HG03521 (cell line): ENCODE data around the gene FADS6.
"Not testable (repeated sequence)": the region's sequence is repeated elsewhere in the genome, so short reads cannot be mapped to it uniquely, and the experiment has no call there.

ENCODE experiments used
- ATAC-seq: cut with Tn5 transposase; IDR thresholded peaks from one replicate; pipeline ENCODE4 v1.9.1; 2021; ENCODE audit warnings: mild to moderate bottlenecking, moderate library complexity; ENCODE audit not compliant: unreplicated experiment

Gene FADS6

DNA sequence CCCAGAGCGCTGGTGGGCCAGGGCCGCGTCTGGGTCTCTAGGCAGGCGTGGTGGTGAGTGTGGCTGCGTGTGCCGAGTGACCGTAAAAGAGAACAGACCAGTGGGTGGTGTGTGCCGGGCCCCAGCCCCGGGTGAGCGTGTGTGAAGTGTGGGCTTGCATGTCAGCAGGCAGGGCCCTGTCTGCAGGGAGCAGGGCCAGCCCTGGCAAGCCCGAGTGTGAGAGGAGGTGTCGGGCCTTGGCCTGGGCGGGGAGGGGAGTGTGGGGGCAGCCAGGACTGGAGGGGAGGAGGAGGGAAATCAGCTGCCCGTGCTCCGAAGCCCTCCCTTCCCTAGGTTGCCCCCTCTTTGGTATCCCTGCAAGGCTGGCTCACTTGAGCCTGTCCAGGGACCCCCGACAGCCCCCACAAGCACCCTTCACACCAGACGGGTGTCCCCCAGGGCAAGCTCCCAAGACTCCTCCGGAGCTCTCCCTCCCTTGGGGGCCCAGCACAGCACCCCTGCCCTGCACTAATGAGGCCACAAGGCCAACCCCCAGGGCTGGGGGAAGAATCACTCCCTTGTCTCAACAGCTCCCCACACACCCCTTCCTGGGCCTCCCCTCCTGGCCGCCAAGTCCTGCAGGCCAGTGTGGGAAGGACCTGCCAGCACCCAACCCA, 27.7 kb upstream of the FADS6 start:
- no peak for ATAC-seq

DNA sequence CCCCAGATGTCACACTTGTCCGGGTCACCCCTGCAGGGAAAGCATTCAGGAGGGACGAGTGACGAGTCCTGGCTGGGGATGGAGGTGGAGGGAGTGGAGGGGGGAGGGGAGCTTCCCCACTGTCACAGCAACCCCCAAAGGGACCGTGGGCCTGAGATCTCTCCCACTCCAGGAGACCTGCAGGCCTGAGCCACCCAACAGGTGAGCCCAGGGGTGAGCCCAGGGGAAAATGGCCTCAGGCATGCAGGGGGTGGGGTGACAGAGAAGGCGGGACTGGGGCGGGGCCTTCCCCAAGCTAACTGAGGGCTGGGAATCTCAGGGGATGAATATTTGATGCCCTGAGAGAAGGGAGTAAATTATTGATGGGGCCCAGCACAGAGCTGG, 27.2 kb upstream of the FADS6 start:
- no peak for ATAC-seq

DNA sequence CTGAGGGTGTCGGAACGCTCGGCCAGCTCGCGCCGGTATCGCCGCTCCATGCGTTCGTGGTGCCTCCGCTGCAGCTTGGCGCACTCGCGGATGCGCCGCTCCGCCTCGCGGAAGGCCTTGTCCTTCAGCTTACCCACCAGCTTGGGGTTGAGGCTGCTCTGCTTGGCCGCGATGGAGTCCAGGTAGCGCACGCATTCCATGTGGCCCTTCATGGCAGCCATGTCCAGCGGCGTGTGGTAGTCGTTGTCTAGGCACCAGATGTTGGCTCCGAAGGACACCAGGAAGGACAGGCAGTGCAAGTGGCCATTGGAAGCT, 26.8 kb upstream of the FADS6 start:
- no peak for ATAC-seq

DNA sequence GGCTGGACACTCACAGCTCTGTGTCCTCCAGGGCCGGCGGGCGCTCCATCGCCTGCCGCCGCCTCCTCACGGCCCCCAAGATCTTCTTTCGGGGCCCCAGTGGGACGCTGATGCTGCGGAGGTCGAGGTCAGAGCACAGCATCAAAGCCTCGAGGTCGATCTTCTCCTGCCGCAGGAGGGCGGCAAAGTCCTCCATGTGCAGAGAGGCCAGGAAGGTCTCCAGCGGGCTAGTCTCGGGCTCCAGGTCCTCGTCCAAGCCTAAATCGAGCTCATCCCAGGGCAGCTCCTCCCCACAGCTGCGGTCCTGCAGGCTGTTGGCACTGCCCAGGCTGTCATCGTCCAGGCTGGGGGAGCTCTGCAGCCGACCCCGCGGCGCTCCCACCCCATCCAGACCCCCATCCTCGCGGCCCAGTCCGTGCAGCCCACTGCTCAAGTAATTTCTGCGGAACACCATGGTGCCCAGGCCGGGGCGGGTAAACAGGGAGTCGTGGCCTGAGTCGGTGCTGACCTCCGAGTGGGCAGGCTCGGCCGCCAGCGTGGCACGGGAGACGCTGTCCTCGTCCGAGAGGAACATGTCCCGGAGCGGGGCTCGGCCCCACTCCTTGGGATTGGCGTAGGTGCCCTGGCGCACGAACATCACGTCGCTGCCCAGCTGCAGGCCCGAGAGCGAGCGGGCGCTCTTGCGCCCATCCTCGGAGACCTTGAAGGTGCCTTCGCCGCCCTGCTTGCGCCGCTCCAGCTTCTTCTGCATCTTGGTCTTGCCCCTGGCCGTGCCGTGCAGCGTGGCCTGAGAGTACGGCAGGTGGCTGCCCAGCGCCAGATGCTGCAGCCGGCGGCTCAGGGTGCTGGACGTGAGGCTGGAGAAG, 26.2 kb upstream of the FADS6 start:
- ATAC-seq, result no peak

DNA sequence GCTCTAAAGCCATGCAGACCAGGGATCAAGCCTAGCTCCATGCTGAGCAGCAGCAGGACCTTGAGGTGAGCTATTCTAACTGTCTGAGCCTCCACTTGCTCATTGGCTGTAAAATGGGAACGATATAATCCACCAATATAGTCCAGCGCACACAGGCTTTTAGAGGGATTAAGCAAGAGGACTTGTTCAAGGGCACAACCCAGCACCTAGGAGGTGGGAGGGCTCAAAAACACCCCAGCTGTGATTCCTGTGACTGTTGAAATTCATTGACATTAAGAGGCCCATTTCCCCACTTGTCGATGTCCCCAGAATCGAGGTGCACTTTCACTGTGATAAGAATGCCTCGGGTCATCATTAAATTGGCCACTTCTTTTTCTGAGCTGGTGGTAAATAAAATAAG, 25.5 kb upstream of the FADS6 start:
- ATAC-seq, result no peak

DNA sequence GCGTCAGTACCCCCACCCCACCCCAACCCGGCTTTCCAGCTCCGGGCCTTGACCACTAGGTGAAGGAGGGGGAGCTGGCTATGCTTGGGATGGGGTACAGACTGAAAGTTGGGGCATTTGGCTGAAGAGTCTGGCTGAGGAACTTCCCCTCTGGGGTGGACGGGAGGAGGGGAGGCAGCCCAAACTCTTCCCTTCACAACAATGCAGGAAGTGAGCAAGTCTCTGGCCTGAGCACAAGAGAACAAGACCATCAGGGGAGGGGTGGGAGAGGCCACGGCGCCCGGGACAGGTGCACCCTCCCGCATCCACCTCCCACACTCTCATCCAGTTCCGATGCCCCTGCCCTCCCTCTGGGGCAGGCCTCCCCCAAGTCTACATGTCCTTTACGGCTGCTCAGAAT, 24.0 kb upstream of the FADS6 start:
- ATAC-seq, result no peak

DNA sequence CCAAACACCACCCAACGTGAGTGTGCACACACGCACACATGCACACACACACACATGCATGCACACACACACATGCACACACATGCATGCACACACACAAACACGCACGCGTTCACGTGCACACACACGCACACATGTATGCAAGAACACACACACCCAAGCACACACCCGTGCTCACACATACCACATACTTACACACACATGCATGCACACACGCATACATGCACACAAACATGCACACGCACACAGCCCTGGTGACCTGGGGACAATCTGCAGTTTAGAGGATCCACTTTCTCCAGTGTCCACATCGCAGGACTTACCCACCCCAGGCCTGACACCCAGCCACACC, 23.4 kb upstream of the FADS6 start:
- ATAC-seq, result no peak

DNA sequence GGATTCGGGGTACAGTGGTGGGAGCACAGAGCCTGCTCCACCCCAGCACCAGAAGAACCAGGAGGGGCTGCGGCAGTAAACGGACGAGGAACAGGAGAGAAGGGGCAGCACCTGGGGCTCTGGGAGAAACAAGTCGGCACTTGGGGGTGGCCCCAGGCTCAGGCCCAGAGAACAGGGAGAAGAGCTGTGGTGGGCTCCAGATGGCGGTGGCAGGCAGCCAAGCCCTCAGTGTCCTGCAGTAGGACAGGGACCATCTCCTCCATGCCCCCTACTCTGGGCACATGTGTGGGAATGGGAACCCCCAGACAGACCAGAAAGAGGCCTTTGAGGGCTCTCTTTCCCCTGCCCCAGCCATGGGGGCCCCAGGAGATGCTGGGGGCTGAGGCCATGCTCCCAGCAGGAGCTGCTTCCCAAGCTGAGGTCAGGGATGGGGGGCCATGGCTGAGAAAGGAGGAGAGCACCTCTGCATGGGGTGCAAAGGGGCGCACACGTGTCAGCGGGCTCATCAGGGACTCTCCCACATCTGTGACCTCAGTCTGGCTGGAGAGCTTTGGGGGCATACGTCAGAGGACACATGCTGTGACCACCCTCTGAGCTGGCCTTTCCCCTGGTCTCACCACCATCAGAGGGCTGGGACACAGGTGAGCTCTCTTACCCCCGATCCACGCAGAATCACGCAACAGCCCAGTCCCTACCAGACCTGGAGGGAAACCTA, 22.9 kb upstream of the FADS6 start:
- no peak for ATAC-seq

DNA sequence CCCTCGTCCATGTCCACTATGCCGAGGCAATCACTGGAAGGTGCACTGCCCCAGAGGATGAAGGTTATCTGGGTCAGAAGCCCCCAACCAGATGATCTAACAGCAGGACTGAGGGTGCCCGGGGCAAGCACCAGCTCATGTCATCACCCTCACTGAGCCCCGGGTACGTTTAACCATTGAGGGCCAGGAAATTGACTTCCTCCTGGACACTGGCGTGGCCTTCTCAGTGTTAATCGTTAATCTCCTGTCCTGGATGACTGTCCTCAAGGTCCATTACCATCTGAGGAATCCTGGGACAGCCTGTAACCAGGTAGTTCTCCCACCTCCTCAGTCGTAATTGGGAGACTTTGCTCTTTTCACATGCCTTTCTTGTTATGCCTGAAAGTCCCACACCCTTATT, 18.0 kb upstream of the FADS6 start:
- ATAC-seq, result not testable (repeated sequence)

DNA sequence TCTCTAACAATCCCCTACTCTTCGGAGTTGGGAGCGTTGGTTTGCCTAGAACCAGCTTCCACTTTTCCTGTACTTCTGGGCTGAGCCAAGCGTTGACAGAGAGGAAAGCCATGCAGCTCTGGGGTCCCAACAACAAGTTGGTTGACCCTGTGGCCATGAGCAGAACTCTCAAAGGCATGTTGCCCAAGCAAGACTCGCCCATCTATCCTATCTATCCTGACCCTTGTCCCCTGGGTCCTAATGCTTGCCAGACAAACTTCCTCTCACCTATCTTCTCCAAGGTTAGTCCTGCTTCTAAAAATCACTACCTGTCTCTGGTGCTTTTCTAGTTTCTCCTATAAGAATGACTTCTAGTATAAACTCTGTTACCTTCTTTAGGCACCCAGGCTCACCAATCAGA, 15.7 kb upstream of the FADS6 start:
- not testable (repeated sequence) for ATAC-seq

DNA sequence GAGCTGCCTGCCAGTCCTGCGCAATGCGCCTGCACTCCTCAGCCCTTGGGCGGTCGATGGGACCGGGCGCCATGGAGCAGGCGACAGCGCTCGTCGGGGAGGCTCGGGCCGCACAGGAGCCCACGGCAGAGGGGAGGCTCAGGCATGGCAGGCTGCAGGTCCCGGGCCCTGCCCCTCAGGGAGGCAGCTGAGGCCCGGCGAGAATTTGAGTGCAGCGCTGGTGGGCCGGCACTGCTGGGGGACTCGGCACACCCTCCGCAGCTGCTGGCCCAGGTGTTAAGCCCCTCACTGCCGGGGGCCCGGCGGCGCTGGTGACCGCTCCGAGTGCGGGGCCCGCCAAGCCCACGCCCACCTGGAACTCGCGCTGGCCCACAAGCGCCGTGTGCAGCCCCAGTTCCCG, 13.6 kb upstream of the FADS6 start:
- ATAC-seq, result no peak

DNA sequence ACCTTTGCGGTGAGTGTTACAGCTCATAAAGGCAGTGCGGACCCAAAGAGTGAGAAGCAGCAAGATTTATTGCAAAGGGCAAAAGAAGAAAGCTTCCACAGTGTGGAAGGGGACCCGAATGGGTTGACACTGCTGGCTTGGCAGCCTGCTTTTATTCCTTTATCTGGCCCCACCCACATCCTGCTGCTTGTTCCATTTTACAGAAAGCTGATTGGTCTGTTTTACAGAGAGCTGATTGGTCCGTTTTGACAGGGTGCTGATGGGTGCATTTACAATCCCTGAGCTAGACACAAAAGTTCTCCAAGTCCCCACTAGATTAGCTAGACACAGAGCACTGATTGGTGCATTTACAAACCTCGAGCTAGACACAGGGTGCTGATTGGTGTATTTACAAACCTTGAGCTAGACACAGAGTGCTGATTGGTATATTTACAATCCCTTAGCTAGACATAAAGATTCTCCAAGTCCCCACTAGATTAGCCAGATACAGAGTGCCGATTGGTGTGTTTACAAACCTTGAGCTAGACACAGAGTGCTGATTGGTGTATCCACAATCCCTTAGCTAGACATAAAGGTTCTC, 12.9 kb upstream of the FADS6 start:
- not testable (repeated sequence) for ATAC-seq

DNA sequence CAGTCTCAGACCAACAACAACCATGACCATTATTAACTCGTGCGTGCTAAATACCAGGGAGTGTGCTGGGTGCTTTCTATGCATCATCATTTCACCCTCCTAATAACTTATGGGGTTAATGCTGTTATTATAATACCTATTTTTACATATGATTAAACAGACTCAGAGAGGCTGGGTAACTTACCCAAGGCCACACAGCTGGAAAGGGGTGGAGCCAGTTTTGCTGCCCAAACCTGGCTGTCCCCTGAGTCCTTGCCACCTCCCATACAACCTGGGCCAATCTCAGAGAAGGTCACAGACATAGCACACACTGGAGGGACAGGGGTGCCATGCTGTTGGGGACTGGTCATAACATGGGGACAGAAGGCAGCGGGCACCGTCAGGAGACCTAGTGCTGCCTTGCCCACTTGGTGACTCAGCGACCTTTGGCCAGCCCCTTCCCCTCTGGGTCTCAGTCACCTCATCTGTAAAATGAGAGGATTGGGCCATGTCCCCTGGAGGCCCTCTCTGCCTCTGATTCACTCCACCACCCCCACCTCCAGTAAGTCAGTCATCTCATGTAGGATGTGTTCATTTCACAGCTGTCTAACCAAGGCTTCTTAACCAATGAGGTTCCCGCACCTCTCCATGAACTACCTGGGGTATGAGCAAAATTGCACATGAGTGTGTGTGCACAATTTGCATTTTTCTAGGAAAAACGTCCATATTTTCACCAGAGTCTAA, 11.4 kb upstream of the FADS6 start:
- ATAC-seq, result no peak

DNA sequence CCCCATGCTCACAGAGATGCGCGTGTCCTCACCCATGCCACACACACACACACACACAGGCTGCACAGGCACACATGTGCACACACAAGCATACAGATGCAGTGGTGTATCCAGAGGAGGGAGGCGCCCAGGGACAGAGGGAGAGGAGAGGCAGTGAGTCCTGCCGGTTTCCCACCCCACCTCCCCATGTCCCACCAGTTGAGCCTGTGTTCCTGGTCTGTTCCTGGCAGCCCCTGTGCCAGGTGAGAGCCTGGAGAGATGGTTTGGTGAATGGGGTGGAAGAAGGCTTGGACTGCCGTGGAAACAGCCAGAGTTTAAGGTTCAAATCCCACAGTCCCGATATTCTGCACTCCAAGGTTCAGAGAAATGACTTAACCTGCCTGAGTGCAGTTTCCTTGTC, 10.2 kb upstream of the FADS6 start:
- no peak for ATAC-seq

DNA sequence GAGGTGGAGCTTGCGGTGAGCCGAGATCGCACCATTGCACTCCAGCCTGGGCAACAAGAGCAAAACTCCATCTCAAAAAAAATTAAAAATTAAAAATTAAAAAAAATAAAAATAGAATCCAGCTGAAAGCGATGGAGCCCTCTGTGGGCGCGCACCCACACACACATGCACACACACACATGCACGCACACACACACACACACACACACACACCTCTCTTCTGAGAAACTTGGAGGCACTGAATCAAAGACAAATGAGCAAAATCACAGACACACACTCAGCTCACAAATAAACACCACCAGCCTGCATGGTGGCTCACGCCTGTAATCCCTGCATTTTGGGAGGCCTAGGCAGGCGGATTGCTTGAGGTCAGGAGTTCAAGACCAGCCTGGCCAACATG, 9.6 kb upstream of the FADS6 start:
- ATAC-seq, result no peak

DNA sequence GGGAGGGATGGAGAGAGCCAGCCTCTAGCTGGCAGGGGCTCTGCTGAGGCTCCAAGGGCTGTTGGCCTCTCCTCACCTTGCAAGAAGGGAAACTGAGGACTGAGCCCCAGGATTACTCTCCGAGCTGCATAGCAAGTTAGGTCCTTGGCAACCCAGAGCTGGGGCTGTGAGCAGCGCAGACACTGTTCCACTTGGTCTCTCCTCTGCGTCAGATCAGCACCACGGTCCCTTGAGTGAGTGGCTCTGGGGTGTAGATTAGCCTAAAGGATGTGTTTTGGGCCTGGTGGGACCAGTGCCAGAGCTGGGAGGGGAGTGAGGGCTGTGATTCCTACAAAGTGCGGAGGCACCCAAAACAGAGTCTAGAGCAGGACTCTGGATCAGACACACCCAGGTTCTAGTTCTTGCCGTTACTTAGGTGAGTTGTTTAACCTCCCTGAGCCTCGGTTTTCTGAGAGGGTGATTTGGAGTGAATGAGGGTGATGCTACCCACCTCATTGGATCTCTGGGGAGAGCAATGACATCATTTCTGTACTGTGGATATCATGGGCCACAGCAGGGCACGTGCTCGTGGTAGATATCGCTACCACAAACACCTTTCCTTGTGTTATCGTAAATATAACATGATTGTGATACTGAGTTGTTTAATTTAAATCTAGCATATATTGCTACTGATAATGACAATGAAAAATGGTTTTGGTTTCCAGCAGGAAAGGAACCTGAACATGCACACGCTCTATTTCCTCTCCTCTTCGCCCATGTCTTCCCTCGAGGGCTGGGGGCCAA, 8.1 kb upstream of the FADS6 start:
- ATAC-seq, result no peak

DNA sequence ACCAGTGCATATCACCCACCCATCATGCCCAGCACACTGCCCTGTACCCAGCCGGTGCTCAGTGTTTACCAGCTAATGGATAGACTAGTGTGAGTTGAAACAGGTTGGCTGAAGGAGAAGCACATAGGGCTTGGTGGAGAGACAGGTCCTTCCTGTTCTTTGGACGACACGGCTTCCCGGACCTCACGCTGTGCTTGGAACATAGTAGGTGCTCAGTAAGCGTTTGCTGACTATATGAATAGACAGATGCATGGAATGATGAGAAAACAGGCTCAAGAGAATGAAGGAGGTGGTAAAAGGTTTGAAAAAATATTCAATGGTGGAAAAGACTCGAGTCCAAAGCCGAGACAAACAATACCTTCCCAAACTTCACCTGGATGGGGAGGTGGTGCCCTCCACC, 6.8 kb upstream of the FADS6 start:
- no peak for ATAC-seq

DNA sequence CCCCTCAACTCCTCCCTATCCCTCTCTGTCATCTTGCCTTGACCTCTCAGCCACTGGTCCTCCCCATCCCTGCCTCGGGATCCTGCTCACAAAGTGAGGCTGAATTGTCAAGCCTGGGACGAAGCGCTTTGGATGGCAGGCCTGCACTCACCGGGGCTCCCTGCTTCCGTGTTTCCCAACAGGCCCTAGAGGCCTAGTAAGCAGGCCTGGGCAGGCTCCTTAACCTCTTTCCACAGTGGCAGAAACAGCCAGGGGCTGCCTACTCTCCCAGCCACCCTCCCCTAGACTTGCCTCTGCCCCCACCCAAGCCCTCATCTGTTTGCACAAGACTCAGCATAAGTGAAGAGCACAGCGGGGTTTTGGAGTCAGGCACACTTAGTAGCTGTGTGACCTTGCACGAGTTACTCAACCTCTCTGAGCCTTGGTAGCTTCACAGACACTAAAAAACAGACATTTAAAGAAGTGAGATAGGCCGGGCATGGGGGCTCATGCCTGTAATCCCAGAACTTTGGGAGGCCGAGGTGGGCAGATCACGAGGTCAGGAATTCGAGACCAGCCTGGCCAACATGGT, 5.0 kb upstream of the FADS6 start:
- ATAC-seq, result no peak

DNA sequence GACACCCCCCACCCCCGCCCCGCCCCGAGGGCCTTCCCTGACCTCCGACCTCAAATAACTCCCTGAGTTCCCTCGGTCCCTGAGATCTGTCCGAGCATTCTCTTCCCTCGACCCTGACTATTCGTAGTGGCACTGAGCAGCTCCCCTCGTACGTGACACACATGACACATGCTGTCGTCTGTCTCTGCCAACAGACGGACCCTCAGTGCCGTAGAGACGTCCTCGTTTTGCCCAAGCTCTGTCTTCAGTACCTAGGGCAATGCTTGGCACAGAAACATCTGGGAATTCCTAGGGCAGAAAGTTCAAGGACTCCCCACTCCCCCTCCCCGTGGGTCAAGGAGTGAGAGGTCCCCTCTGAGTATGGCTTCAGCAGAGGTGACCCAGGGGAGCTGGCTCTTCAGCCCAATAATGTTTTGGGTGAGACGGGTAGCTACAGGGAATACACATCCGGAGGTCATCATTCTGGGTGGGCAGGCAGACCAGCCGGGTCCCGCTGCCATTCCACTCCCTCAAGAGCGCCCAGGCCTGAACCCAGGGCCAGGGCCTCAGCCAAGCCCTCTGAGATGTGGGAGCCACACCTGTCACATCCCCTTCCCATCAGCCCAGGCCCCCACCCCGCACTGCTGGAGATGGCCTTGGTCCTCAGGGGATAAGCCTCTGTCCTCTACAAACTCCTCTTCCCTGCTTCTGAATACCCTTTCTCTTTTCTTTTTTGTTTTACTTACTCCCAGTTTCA, 671 bp upstream of the FADS6 start:
- no peak for ATAC-seq
